GM21619 (cell line): ENCODE measurements around the gene RIMBP2.

Experiments used
- ATAC-seq: cut with Tn5 transposase; IDR thresholded peaks from one replicate; pipeline ENCODE4 v1.9.1; 2021; ENCODE audit not compliant: unreplicated experiment

The RIMBP2 gene

GRCh38 chr12:130639476-130640424 lies 76.3 kb downstream of the RIMBP2 start:
- no peak for ATAC-seq

GRCh38 chr12:130636370-130636769 lies 79.7 kb downstream of the RIMBP2 start:
- no peak for ATAC-seq

GRCh38 chr12:130634866-130635265 lies 81.2 kb downstream of the RIMBP2 start:
- ATAC-seq, result no peak

DNA sequence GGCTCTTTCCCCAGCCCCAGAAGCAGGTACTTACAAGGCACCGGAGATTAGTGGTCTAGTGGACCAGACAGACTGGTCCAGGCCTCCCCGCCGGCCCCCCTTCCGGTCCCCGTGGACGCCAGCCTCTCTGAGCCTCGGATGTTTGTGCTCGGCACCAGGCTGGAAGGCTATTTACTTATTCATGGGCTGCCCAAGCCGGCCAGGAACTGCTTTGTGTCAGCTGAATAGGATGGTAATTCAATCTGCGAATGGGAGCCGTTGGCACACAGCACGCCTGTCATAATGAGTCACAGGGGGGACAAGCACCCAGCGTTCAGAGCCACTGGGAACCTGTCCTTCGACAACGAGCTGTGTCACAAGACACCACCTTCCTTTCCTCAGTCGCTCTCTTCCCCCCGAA lies 82.3 kb downstream of the RIMBP2 start:
- no peak for ATAC-seq

- no peak for ATAC-seq
Measured at GRCh38 chr12:130632642-130633041, 83.5 kb downstream of the RIMBP2 start.

DNA sequence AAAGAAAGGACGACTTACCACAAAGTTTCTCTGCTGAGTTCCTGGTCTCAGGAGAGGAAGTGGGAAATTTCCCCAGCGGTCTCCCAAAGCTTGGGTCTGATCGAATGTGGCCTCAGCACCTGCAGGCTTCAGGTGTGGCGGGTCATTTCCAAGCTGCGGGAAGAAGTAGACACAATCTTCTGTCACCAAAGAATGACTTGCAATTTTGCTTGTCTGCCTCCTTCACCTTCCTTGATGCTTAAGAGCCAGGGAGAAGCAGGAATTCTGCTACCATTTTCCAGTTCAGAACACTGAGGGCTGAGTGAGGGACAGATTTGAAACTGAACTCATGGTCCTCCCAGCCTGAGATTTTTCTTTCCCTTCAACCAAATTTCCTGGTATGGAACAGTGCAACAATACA lies 87.8 kb downstream of the RIMBP2 start:
- no peak for ATAC-seq

DNA sequence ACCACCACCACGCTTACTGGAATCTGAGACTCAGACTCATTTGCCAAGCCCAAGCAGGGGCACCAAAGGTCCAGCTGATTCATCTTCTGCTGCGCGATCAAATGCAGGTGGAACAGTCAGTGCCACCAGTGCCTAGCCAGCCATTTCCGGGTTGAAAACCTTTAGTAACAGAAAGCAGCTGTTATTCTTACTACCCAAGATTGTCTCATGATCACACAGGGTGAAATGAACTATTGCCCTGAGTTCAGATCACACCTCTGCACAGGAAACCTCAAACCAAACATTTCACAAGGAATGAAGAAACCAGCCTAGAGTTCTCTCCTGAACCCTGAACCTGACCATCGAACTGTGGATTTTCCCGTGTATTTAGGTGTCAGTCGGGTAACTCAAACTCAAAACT lies 88.9 kb downstream of the RIMBP2 start:
- no peak for ATAC-seq

DNA sequence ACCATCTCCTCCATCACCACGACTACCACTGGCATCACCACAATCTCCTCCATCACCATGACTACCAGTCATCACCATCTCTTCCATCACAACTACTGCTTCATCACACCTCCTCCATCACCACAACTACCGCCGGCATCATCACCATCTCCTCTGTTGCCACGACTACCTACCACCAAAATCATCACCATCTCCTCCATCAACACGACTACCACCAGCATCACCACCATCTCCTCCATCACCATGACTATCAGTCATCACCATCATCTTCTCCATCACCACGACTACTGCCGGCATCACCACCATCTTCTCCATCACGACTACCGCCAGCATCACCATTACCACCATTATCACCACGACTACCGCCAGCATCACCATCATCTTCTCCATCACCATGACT lies 89.5 kb downstream of the RIMBP2 start:
- ATAC-seq, result no peak

DNA sequence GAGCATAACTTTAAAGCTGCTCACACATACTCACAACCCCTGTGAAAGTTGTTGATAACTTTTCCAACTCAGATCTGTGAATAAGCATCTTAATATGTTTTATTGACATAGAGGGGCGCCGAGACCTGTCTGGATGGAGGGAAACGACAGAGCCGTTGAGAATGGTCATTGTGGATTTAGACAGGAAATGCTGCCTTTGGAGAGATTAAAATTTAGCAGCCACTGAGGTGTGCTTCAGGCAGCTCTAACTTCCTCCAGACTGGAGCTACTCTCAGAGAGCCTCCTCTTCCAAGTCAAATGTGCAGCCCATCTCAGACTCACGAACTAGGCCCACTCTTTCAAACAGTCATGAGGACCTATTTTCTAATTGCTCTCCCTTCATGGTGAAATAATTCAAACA lies 90.9 kb downstream of the RIMBP2 start:
- ATAC-seq, result no peak

GRCh38 chr12:130622803-130623202 lies 93.3 kb downstream of the RIMBP2 start:
- ATAC-seq, result no peak

GRCh38 chr12:130621696-130622298 lies 94.3 kb downstream of the RIMBP2 start:
- no peak for ATAC-seq

DNA sequence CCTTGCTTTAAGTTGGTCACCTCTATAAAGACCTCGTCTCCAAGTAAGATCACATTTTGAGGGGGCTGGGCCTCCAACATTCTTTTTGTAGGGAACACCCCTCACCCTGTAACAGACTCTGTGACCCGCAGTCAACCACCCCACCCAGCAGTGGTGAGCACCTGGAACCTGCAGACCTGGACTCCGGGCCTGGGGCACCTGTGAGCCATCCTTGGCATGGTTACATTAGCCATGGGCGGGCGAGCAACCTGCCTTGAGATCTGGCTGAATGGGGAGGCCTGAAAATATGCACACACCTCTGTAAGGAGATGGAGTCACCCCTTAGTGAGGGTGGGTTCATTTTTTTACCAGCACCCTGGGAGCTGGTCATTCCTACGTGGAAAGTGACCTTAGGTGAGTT lies 95.3 kb downstream of the RIMBP2 start:
- ATAC-seq, result no peak

GRCh38 chr12:130620281-130620680 lies 95.8 kb downstream of the RIMBP2 start:
- ATAC-seq, result no peak

DNA sequence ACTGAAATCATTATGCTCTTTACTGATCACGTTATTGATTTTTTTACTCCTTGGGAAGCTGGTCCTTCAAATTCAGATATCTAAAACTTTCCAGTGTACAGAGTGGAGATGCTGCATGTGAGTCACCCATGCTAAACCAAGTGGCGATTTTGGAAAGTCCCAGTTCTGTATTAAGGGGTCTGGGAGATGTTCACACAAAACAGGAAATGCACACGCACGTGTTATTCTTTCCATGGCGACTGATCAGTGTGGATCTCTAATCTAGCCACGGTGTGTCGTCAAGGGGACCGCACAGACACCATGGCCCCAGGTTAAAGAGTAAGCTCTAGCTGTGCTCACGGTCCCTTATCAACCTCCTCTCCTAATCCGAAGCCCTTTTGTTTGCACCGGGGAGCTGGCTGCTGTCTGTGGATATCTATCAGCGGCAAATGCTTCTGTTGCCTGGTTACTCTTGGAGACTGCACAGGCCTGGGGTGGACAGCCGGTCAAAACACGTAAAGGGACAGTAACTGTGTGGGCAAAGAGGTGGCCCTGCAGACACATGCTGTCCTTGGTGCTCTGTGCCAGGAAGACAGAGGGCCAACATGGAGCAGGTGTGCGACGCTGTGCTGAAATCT lies 96.6 kb downstream of the RIMBP2 start:
- no peak for ATAC-seq

- ATAC-seq, result no peak
Measured at GRCh38 chr12:130617219-130617618, 98.9 kb downstream of the RIMBP2 start.

DNA sequence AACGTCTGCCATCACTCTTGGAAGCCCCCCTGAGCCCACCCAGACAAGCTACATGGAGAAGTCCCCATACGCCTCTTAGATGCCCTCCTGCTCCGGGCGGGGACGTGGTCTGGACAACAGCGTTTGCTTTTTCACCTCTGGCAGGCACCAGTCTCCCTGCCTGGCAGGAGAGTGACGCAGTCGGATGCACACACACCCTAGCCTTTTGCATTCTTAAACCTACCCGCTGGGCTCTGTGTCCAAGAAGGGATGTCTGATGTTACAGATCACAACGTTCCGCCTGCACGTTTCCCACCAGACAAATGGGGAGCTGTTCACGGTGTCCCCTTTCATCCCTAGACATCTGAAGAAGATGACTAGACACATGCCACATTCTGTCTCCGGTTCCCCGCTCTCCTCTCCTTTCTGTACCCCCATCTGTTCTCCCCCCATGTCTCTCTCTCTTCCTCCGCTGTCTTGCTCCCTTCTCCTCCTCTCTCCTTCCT lies 100.2 kb downstream of the RIMBP2 start:
- ATAC-seq, result no peak

- no peak for ATAC-seq
Measured at GRCh38 chr12:130614530-130614905, 101.6 kb downstream of the RIMBP2 start.

DNA sequence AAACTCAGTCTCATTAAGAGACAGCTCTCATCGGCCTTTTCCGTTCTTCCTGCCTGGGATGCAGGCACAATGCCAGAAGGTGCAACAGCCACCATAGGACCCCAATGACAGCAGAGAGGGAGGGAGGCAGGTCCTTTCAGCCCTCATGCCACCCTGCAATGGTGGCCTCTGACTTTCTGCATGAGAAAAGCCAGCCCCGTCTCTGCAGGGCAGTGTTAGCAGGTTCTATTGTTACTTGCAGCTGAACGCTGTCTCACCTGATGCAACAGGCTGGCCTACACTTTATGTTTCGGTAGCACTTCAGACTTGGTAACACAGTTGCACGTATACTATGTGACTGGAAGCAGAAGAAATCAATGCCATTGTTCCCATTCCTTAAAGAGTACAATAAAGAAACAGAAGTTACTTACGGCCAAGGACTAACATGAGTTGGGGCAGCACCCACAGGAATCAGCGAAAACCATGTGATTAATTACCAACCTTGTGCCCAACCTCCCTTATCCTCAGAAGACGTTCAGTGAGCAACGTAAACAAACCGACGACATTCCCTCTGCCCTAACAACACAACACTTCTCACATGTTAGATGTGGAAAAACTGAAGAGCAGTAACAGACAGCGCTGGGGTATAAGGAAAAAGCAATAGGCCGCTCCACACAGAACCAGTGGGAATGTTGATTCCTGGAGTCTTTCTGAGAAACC lies 102.1 kb downstream of the RIMBP2 start:
- no peak for ATAC-seq

DNA sequence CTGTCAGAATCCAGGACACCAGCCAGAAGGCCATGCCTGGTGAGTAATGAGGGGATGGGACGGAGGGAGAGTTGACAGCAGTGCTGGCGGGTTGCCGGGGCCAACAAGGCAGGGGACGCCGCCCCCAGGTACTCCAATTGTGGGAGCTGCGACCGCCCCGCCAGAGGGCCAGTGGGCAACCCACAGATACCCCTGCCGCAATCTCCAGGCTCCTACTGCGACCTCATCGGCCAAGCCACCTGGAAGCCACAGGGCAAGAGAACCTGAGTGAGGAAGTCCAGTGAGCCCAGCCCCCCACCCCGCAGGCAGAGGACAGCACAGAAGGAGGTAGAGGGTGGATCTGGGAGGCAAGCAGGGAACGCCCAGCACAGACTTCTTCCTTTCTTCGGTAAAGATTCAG lies 103.0 kb downstream of the RIMBP2 start:
- no peak for ATAC-seq

- ATAC-seq, result no peak
Measured at GRCh38 chr12:130611026-130611905, 104.8 kb downstream of the RIMBP2 start.
